ENCODE data around the gene C14orf119.

The C14orf119 gene, protein sequence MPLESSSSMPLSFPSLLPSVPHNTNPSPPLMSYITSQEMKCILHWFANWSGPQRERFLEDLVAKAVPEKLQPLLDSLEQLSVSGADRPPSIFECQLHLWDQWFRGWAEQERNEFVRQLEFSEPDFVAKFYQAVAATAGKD

DNA sequence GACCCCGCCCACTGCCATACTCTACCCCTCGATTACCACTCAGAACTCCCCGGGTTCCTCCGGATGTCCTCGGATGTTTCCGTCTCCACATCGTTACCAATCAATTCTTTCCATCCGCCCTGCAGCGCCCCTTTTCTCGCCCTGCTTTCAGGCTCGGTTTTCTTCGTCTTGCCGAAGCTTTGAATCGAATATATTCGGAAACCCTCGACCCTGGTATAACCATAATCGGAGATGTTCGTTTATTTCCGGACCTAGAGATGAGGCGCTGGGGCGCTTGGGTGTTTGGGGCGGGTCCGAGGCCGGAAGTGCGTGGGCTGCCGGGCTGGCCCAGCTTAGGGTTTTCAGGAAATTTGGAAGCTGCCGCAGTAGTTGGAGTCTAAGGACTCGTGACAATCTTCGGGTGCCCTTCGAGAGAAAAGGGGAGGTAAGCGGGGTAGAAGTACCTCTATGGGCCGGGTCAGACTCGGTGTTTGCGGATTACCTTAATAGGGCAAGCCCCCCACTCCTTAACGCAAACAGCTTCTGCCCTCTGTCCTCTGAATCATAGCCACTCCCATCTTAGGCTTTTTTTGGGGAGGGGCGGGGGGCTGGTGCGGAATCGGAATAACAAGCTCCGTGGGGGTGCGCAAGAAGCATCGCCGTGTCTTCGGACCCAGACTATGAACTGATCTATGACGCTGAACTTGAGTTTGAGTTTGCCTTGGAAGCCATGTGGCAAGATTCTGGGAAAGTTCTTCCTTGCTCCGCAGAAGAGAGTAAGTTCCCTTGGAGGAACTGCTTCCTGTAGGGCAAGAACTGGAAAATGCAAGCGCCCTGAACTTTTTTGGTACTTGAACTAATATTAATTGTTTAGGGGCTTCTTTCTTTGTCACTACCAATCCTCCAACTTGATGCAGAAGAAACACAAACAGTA, at the start of gene C14orf119:
Gene C14orf119, plus strand, starts transcription at position 310 of the 913 bp plus-strand sequence. CDS start 2,154 bp downstream, outside the sequence.
- DNase-seq, result peak; percentile 99

DNA sequence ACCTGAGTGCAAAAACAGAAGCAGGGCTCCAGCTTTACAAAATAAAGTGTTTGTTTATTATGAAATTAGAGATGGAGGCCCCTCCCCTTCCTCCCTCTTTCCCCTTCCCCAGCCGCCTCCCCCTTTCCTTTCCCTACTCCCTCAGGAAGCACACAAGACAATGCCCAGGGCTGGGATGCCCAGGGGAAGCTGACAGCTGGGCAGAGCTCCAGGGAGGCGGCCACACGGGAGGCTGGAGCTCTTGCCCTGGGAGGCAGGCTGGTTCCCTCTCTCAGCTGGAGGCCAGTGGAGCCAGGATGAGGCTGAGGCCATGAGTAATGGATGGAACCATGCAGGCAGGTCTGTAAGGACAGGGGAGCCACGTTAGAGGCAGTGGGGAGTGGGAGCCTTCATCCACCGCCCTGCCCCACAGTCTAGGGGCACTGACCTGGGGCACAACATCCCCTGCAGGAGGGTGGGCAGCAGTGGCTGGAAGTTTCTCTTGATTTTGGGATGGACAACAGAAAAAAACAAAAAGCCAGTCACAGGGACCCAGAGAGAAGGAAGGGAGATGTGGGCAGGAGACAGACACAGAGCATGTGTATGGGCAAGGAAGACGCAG, 48.2 kb upstream of the C14orf119 start:
- no peak for DNase-seq

DNA sequence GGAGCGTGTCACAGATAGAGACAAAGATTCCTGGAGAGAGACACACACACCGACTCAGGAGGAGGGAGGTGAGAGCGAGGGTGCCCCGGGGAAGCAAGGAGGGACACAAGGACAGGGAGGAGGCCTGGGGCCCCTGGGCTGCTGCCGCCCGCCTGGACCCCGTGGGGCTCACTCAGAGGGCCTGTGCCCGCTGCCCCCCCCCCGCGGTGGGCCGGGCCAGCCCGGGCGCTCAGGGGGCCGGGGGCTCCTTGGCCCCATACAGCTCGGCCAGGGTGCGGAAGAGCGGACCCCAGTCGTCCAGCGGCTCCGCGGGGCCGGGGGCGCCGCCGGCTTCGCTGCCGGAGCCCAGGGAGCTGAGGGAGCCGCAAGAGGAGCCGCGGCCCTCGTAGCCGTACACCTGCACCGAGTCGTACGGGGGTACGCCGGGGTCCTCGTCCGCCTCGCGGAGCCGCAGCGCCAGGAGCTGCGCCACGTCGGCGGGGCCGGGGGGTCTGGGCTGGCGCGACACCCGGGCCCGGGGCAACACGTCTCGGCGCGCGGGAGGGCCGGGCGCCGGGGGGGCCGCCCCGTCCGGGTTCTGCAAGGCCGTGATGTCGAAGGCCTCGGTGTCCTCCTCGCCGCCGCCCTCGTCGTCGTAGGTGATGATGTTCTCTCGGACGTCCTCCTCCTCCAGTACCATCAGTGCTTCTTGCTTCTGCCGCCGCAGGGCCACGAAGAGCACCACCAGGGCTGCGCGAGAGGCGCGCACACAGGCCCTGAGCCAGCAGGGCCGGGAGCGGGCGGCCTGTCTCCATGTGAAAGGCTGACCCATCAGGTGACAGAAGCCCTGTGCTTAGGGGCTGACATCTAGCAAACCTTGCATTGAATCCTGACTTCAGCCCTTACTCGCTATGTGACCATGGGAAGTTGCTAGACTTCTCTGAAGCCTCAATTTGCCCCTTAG, 47.3 kb upstream of the C14orf119 start:
- DNase-seq, result no peak

DNA sequence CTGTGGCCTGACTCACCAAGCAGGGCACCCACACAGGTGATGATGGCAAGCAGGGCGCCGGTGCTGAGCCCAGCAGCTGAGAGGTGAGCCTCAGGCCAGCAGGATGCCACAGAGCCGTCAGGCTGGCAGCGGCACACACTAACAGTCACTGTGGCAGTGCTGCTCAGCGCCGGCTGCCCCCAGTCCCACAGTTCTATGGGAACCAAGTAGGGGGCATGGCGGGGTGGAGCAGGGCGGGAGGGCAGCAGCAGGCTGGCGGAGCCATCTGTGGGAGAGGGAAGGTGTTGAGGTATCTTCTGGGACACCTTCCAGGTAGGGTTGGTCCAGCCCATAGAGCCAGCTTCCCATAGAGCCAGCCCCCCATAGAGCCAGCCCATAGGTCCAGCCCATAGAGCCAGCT, 46.3 kb upstream of the C14orf119 start:
- no peak for DNase-seq

DNA sequence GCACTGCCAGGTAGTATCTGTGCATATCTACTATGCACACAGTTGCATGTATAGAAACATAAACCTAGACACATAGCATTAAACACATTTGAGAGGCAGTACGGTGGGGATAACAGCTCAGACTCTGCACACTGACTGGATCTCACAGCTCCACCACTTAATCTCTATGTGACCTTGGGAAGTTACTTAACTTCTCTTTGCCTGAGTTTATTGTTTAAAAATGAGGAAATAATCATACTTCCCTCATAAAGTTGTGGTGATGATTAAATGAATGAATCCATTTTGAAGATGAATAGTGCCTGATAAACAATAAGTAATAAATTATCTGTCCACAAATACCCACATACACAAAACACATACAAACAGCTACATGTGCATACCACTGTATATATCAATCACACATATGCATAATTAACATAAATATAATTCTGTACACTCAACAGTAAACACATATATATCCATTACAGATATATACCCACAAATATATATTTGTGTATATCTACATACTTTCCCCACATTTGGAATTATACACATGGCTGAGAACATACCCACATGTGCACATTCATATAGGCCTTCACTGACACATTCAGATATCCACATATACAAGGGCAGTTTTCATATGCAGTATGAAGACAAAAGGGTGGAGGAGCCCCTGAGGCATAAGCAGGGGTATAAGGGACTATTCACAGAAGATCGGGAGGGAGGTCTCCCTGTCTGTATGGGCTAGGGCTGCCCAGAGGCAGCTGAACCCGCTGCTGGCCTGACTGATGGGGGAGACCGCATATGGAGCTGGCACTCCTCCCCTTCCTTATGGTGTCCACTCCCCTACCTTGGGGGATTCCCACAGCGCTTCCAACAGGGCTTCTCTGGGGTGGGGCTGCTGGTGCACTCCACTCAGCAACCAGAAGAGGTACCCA, 43.9 kb upstream of the C14orf119 start:
- DNase-seq, result no peak

DNA sequence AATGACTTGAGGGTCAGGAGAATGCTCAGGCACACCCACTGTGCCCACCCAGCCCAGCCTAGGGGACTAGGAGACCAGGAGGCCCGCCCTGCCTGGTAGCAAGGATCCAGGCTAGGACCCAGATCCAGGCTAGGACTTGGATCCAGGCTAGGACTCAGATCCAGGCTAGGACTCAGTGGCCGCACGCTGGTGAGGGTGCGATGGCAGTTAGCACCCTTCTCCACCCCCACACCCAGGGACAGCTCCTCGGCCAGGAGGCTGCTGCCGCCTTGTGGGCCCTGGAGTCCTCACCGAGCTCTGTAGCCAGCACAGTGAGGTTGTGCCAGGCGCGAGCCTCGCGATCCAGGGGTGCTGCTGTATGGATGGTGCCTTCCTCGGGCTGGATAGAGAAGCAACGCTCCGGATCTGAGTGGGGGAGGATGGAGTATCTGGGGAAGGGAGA, 43.1 kb upstream of the C14orf119 start:
- DNase-seq, result no peak

DNA sequence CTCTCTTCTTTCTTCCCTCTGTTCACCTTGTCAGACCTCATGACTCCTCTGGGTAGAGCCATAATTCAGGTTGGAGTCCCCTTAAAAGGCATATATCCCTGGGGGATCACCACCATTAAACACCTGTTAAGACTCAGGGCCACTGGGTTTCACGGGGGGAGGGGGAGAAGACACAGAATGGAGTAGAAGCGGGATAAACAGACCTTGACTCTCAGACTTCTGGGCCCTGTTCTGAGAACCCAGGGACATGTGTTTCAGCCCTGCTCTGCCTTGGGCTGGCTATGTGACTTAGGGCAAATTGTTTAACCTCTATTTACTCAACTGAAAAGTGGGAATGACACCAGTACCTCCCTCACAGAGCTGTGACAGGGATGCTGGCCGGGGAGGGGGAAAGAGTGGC, 42.6 kb upstream of the C14orf119 start:
- no peak for DNase-seq

DNA sequence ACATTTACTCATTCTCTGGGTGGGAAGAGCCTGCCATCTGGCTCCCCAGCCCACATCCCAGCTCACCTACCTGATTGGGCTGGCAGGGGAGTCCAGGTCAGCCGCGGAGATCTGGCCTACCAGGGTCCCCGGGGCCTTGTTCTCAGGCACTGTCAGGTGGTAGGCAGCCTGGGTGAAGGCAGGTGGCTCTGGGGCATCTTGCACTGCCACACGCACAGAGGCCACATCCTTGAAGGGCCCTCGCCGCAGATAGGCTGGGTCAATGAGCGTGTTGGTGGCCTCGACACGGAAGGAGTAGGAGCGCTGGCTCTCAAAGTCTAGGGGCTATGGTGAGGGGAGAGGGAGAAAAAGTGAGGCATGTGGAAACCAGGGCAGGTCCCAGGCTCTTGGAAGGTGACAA, 41.9 kb upstream of the C14orf119 start:
- no peak for DNase-seq

DNA sequence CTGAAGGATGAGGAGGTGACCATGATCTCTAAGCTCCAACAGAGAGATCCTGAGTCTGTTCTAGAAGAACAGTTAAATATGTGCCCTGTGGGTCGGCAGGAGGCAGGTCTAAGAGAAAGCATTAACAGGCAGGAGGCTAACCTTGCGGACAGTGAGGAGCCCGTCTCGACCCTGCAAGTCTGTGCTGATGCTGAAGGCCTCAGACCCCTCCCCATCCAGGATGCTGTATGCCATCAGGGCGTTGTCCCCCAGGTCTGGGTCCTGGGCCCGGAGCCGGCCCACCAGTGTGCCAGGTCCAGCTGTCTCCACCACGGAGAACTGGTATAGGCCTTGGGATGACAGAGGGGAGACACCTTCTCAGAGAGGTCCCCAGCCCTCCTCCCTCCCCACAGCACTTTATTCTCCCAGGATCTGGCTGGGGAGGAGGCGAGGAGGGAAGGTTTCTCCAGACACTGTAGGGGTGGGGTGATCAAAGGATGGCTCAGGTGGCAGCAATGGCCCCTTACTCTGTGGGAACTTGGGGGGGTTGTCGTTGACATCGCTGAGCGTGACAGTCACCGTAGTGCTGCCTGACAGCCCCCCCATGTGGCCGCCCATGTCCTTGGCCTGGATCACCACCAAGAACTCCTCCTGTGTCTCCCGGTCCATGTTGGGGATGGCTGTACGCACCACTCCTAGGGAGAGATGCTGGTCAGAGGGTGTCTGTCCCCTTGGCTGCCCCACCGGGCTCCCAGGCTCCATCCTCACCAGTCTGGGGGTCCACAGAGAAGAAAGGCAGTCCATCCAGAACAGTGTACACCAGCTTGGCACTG, 41.1 kb upstream of the C14orf119 start:
- DNase-seq, result peak; percentile 17

DNA sequence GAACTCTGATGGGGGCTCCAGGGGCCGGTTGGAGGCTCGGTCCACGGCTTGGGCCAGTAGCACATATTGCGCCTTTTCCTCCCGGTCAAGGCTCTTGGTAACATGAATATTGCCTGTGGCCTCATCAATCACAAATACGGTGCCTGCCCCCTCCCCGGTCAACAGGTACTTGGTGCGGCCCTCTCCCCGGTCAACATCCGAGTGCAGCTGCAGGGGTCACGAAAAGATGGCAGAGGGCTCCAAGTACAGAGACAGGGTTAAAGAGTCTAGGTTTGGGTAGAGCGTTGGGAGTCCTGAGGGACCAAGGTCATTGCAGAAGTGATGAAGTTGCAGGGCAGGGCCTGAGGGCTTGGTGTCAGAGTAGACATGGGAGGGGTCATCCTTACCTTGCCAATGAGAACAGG, 40.2 kb upstream of the C14orf119 start:
- no peak for DNase-seq

DNA sequence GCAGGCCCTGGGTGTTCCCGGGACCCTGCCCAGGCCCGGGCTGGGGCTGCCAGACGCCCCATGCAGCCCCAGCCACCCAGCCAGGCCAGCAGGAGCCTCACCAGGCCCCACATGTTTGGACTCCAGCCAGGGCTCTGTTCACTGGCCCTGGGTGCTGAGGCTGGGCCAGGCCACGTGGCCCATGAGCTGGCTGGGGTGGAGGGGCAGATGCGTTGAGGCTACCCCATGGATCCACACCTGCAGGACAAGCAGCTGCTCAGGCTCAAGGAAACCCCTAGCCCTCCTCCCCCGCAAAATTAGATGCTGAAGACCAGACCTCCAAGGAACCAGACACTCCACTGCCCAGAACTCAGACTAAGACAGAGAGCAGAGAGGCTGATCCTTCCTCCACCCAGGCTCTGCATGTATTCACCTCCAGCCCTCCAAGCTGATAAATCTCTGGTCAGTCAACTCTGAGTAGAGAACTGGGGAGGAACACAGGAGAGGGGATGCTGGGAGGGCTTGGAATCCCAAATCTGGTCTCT, 39.6 kb upstream of the C14orf119 start:
- DNase-seq, result no peak

DNA sequence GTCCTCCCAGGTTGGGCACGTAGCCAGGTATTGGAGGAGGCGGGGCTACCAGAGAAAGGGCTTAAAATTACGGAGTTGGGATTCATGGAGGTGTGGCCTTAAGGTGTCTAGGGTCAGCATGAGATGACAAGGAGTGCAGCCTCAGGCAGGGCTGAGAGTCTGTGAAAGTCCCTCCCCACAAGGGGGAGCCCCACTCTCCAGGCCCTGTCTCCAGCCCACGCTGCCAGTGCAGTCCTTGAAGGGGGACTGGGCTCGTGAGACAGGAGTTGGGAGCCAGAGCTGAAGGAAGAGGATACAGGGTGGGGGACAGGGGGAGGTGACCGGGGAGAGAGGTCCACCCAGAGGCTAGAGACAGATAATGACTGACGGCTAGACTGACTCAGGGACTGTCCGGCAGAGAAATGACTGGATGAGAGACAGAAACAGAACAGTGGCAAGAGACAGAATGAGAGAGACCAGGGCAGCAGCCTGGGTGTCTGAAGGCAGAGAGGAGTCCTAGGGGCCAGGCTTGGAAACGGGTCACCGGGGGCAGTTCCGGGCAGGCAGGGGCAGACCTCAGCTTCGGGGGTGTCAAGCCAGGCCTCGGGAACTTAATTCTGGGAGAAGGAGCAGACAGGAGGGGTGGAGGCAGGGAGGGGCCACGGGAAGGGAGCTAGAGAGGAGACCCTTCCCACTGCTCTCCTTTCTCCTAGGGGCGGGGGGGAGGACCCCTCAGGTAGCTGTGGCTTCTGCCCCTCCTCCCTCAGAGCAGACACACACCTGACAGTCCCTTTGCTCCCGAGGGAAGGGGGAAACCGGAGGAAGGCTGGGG, 39.0 kb upstream of the C14orf119 start:
- DNase-seq, result peak; percentile 77

DNA sequence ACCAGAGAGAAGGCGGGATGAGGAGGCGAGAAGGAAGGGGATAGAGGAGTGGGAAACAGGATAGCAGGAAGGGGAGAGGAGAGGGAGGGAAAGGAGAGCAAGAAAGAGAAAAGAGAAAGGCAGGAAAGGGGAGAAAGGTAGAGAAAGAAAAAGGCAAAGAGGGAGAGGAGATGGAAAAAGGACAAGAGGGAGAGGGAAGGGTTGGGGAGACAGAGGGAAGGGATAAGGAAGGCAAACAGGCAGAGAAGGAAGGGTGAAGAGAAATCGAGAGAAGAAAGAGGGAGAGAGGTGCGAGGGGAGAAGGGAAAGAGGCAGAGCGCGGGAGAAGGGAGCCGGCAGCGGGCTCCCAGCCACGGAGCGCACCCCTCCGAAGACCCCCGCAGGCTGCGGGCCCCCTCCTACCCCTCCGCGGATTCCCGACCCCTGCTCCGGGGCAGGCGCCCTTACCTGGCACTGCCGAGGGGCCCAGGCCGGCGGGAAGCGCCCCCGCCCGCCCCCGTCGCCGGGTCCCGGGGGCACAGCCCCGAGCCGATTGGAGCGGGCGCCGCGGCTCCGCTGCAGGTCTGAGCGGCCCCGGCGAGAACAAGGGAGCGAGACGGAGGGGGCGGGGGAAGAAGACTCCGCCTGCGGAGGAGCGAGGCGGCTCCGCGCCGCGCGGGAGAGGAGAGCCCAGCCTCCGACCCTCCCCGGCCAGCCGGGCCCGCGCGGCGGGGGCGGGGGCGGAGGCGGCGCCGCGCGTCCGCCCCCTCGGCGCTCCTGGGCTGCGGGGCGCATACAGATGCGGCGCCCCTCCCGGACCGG, 38.1 kb upstream of the C14orf119 start, which contains the start of gene CDH24:
Gene CDH24, minus strand, starts transcription at position 565 of the 801 bp plus-strand sequence. CDS start 1,787 bp downstream, outside the sequence.
- peak; percentile 72 for DNase-seq

DNA sequence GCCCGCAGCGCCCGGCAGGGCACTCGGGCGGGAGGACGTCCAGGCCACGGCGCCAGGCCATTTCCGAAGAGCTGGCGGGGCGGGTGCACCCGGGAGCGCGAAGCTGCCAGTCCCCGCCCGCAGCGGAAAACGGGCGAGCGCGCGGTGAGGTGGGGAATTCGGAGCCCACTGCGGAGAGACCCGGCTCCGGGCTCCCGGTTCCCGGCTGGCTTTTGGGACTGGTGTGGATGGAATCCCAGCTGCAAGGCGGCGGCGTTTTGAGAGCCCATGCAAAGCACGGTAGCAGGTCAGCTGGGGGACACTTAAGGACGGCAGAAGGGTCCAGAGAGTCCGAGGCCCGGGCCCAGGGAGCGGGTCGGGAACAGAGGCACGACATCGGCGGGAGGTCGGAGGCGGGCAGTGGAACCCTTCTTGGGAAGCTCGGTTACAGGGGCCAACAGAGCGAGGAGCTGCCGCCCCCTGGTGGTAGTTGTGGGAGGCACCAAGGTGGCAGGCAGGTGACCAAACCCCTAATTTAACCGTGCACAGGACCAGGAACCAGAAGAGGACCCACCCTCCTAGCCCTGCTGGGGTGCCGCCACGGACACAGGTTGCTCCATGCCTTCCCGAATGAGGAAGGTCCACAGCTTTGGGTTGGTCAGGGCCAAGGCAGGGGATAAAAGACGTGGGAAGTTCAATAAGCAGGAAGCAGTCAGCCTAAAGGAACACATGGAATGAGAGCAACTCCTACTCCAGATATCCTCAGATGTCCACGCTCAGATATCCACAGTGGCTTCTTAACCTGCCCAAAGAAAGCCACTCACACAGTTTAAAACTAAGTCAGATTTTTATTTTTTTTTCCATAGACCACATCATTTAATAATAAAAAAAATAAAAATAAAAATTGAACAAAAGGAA, 37.3 kb upstream of the C14orf119 start:
- peak; percentile 89 for DNase-seq

DNA sequence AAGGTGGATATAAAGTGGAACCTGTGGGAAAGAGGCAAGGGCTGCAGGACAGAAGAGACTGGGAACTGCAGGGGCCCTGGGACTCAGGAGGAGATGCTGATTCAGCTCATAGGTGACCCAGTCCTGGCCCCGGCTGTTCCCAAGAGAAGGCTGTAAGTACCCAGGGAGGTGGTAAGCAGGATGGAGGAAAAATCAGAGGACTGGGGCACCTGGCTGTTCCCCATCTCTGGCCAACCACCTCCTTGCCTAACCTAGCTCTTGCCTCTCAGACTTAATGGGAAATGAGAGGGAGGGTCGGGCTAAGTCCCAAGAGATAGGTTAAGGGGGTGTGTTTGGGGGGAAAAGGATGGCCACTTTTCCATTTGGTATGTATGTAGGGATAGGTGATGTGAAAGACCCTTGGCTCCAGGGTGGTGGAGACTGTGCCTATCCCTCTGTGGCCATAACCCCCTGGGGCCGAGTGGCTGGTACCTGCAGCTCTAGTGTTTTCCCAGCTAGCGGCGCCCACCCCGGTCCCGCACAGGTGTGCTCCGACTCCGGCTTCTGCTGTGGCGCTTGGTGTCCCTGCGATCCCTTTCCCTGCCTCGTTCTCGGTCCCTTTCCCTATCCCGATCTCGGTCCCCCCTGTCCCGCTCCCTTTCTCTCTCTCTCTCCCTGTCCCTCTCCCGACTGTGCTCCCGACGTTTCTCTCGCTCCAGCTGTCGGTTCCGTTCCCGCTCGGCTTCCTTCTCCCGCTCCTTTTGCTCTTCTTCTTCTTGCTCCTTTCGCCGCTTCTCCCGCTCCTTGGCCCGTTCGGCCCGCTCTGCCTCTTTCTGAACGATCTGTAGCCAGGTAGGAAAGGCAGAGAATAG, 36.4 kb upstream of the C14orf119 start:
- DNase-seq, result no peak

DNA sequence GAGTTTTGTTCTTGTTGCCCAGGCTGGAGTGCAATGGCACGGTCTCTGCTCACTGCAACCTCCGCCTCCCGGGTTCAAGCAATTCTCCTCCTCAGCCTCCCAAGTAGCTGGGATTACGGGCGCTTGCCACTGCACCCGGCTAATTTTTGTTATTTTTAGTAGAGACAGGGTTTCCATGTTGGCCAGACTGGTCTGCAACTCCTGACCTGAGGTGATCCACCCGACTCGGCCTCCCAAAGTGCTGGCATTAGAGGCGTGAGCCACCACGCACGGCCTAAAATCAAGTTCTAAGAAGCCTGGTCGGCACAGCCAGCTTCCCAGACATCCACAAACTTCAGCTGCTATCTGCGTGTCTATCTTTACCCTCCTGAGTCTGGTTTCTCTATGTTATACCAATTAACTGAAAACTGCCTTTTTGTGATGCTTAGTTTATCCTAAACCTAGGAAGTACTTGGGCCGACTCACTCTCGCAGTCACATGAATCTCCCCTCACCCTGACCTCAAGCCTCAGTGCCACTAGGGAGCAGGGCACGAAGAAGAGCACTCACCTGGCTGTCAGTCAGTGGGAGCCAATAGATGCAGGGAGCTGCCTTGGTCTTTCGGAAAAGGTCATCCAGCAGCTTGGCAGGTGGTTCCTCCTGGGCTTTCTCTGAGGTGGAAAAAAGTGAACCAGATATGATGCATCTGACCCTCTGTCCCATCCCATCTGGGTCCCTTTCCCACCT, 34.6 kb upstream of the C14orf119 start:
- no peak for DNase-seq

Measured in activated CD4-positive, alpha-beta T cell treated with anti-CD3 and anti-CD28 coated beads, Interleukin-10, Interleukin-2, amounts not matched to agents 100 ng/mL and 50 ng/mL, durations not matched to agents 16 hours and 8 hours (primary cell).